A673 (cell line): ENCODE data around the gene SELENBP1. TPM values are rescaled to one million over a fixed set of nuclear protein-coding genes. Genes with fewer than 3 reads are reported as not detected.

Source experiments
- BruUV-seq: library from RNA; stranded (reverse); fragments of 400-500 nt; replicated peaks from 2 replicates; lab custom pipeline; 2021; lab: Mats Ljungman, UMichigan
- CTCF ChIA-PET: fragments of 300-600 bp; sonication (Branson Sonifier 250); formaldehyde crosslinking; loops from one replicate; lab custom pipeline; 2022; ENCODE audit warnings: antibody characterized with exemption; lab: Charles Lee
- POLR2A ChIA-PET: fragments of 300-600 bp; sonication (Branson Sonifier 250); formaldehyde crosslinking; loops from one replicate; lab custom pipeline; 2022; ENCODE audit warnings: antibody characterized with exemption; ENCODE audit not compliant: low non-redundant PET; lab: Charles Lee
- DNase-seq: peaks from one replicate; pipeline ENCODE4 v3.0.0-alpha.2; 2015; ENCODE audit warnings: low spot score
- H3K27ac ChIP-seq: fragments of 200-600 bp; sonication (generic); 2 replicates; pipeline ENCODE4 v1.5.1; 2016; ENCODE audit warnings: mixed run types, low read depth, mild to moderate bottlenecking, mixed read lengths, antibody characterized with exemption, low read length; ENCODE audit not compliant: poor library complexity, severe bottlenecking
- H3K27me3 ChIP-seq: fragments of 200-600 bp; sonication (generic); replicated peaks from 2 replicates; pipeline ENCODE4 v1.6.1; 2017; ENCODE audit warnings: mixed run types, low read depth, mild to moderate bottlenecking, mixed read lengths, antibody characterized with exemption, low read length; ENCODE audit not compliant: insufficient read depth, poor library complexity
- H3K36me3 ChIP-seq: fragments of 200-600 bp; sonication (generic); 2 replicates; pipeline ENCODE4 v1.6.1; 2016; ENCODE audit warnings: mixed run types, mild to moderate bottlenecking, mixed read lengths, antibody characterized with exemption, low read length; ENCODE audit not compliant: insufficient read depth, poor library complexity, severe bottlenecking
- H3K4me1 ChIP-seq: fragments of 200-600 bp; sonication (generic); 2 replicates; pipeline ENCODE4 v1.6.1; 2017; ENCODE audit warnings: mixed run types, mild to moderate bottlenecking, mixed read lengths, antibody characterized with exemption, low read length; ENCODE audit not compliant: insufficient read depth, poor library complexity, severe bottlenecking
- H3K4me3 ChIP-seq: fragments of 200-600 bp; sonication (generic); 2 replicates; pipeline ENCODE4 v1.5.1; 2016; ENCODE audit warnings: low read depth, mixed run types, mild to moderate bottlenecking, mixed read lengths, low read length; ENCODE audit not compliant: poor library complexity, severe bottlenecking
- H3K9me3 ChIP-seq: fragments of 200-600 bp; sonication (generic); 2 replicates; pipeline ENCODE4 v1.6.1; 2016; ENCODE audit warnings: mixed run types, low read depth, mild to moderate bottlenecking, mixed read lengths, antibody characterized with exemption, low read length; ENCODE audit not compliant: poor library complexity, severe bottlenecking
- EZH2 ChIP-seq: fragments of 200-600 bp; sonication (generic); IDR thresholded peaks from 2 replicates; pipeline ENCODE4 v1.6.1; 2017; ENCODE audit warnings: borderline replicate concordance, low read depth, mild to moderate bottlenecking, mixed read lengths, antibody characterized with exemption, low read length; ENCODE audit not compliant: poor library complexity, severe bottlenecking
- intact Hi-C: fragments of 100-400 bp; cut with micrococcal nuclease; formaldehyde crosslinking; loops from one replicate; pipeline ENCODE4 v1.10.0; 2022; ENCODE audit not compliant: unreplicated experiment
- total RNA-seq: library from RNA; stranded (reverse); gene quantifications from 2 replicates; pipeline ENCODE4 v1.2.3, GENCODE V29; 2021
- TF ChIP-seq, protein P1 (sequence below): fragments of 300-800, 200-600 bp; sonication (generic); conservative IDR thresholded peaks from 2 replicates; pipeline ENCODE4 v1.5.1; 2017; ENCODE audit warnings: low read depth, mild to moderate bottlenecking, antibody characterized with exemption, low read length, moderate library complexity, mixed read lengths

The SELENBP1 gene
- total RNA-seq, 1 experiment from 2014 or later: not detected

DNA sequence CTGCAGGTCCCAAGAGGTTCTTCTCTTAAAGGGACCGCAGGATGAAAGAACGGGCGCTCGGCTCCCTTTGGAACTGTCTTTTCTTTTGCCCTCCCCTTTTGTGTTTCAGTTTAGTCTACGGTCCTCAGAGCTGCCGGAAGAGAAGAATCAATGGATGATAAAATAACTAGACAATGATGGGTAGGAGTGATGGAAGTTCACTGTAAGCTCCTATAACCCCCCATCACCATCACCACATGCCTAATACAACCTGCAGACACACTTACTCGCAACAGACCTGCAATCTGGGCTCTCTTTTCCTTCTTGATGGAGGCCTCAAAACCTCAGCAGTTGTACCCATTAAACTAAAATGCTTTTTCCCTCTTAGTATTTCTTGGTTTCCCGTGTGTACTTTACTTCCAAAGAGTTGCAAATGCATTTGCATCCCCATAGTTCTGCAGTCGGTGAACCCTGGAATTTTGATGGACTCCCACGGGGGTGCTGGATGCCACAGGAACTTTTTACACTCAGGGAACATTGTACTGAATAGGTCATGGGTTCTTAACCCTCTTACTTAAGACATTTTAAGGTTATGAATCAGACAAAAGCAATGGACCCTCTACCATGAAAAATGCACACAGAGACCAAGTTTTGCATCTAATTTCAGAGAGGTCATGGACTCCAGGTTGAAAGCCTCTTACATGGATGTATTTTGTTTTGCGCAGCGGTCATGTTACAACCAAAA lies 24.8 kb downstream of the SELENBP1 start:
- TF ChIP-seq, protein P1, sequence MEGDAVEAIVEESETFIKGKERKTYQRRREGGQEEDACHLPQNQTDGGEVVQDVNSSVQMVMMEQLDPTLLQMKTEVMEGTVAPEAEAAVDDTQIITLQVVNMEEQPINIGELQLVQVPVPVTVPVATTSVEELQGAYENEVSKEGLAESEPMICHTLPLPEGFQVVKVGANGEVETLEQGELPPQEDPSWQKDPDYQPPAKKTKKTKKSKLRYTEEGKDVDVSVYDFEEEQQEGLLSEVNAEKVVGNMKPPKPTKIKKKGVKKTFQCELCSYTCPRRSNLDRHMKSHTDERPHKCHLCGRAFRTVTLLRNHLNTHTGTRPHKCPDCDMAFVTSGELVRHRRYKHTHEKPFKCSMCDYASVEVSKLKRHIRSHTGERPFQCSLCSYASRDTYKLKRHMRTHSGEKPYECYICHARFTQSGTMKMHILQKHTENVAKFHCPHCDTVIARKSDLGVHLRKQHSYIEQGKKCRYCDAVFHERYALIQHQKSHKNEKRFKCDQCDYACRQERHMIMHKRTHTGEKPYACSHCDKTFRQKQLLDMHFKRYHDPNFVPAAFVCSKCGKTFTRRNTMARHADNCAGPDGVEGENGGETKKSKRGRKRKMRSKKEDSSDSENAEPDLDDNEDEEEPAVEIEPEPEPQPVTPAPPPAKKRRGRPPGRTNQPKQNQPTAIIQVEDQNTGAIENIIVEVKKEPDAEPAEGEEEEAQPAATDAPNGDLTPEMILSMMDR: no peak
- no peak for TF ChIP-seq EZH2
- CTCF ChIA-PET: no interaction called here
- H3K4me1 ChIP-seq: peaks cover 9% of the 10 kb centered on the region
- no TSS peak for BruUV-seq
- H3K36me3 ChIP-seq: peaks cover 11% of the 10 kb centered on the region
- no peaks in the 10 kb centered on the region for H3K27me3 ChIP-seq
- H3K9me3 ChIP-seq: no peaks in the 10 kb centered on the region
- POLR2A ChIA-PET: interaction anchor here (0.5 to 0.7 kb wide), 2 partner anchors 16 to 66 kb away, joined by 3 to 4 read pairs; no protein-coding TSS in a partner anchor
- H3K4me3 ChIP-seq: peak overlapping the region; percentile 49
- no peak for DNase-seq
- peak overlapping the region; percentile 80 for H3K27ac ChIP-seq
- intact Hi-C loops: loop anchor here (5.0 kb wide), 2 partner anchors 50 to 65 kb away; partner anchors contain the start of genes PSMB4 and ZNF687

DNA sequence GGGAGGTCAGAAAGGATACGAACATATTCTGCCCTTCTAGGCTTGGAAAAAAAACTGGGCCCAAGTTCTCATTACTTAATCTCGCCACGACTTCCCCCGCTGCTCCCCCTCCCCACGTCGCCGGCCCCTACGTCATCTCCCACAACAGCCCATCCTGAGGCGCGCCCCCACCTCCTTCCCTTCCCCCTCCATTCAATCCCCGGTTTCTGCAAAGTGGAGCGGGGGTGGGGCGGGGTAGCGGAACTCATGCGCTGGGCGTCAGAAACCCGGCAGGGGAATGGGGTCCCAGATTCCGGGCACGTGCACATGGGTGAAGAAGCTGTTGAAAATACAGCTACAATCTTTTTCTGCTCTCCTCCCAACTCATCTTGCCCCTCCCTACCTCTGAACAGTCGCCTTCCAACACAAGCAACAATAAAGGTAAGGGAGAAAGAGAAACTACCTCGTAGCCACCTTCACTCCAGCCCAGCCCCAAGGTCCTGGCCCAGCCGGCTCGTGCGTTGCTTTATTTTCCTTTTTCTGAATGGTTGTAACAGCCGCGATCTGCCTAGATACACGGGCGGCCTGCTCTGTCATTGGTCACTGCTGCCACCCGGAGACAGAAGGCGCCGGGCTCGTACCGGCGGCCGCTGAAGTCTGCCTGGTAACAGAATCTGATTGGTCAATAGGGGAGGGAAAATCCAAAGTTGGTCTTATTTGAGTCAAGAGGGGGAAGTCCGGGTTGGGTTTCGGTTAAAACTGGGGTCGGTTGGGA lies 25.6 kb downstream of the SELENBP1 start, which contains the start of gene RFX5:
Gene RFX5, minus strand, starts transcription at position 484 of the 754 bp plus-strand sequence. CDS start 932 bp downstream, outside the sequence.
- Histone ChIP-seq H3K27me3 (no peaks in the 10 kb centered on the region), H3K4me1 (peaks cover 9% of the 10 kb centered on the region), H3K9me3 (no peaks in the 10 kb centered on the region), H3K27ac (peak within 1 kb of the TSS; percentile 80), H3K4me3 (peak within 1 kb of the TSS; percentile 49), H3K36me3 (peaks cover 15% of the 10 kb centered on the region)
- TF ChIP-seq, protein P1: no peak
- no peak for TF ChIP-seq EZH2
- intact Hi-C loops: loop anchor here (5.0 kb wide), 2 partner anchors 50 to 65 kb away; partner anchors contain the start of genes PSMB4 and ZNF687
- BruUV-seq: TSS peak; percentile 91
- POLR2A ChIA-PET: interaction anchor here (0.5 to 0.7 kb wide), 2 partner anchors 17 to 65 kb away, joined by 3 to 4 read pairs; no protein-coding TSS in a partner anchor
- peak; percentile 99 for DNase-seq
- CTCF ChIA-PET: no interaction called here

DNA sequence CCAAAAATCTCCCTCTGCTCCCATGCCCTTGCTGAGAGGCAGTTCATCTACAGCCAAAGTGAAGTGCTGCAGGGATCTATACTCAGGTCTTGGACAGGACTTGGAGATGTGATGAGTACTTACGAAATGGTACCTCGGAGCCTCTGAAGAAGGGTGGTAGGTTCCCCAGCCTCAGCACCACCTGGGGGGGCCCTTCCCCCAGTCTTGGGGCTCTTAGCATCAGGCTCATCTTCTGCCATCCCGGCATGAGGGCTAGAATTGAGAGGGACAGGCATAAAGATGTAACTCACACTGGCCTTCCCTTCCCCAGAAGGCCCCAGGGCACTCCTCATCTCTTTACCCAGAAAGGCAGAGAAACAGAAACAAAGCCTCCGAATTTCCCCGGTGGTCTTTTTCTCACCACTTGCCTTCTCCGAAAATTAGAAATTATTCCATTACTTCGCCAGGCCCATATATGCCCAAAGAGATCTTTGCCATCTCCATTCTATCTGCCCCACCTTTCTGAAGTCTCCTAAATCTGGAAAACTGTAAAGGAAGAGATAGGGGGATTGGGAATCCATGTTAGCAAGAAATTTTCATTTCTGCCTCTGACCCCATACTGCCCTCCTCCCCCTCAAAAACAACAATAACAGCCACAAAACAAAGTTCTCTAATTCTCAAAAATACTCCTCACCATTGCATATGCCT lies 26.3 kb downstream of the SELENBP1 start:
- TF ChIP-seq EZH2: no peak
- TF ChIP-seq, protein P1: no peak
- Histone ChIP-seq H3K4me3 (peak overlapping the region; percentile 49), H3K4me1 (peaks cover 9% of the 10 kb centered on the region), H3K9me3 (no peaks in the 10 kb centered on the region), H3K36me3 (peaks cover 15% of the 10 kb centered on the region), H3K27ac (peak overlapping the region; percentile 80), H3K27me3 (no peaks in the 10 kb centered on the region)
- BruUV-seq: TSS peak; percentile 88
- ChIA-PET CTCF (no interaction called here), POLR2A (interaction anchor here (0.9 kb wide), 1 partner anchor 109 kb away, joined by 5 read pairs; no protein-coding TSS in a partner anchor)
- no peak for DNase-seq
- intact Hi-C loops: loop anchor here (5.0 kb wide), 2 partner anchors 51 to 64 kb away; partner anchors contain the start of genes PSMB4 and ZNF687
